Measurements from ENCODE around the gene KLF6. TPM values are rescaled to one million over a fixed set of nuclear protein-coding genes. Genes with fewer than 3 reads are reported as not detected.

The KLF6 gene
- total and polyA plus RNA-seq, 9 of the 15 experiments (the other 6 are each of a cell fraction or from before 2014, with no cell fraction given): 3.2 to 23.9 (median 8.0) TPM

GRCh38 chr10:3776796-3777571 lies 8.0 kb downstream of the KLF6 start:
- BruUV-seq (replicated peaks): no TSS peak
- H3K4me1 ChIP-seq (replicated peaks in 1 of 2; ENCODE audit: control insufficient read depth in 2 of 2, insufficient read depth in 2 of 2, low read length in 2 of 2): peaks cover 13 to 15% of the 10 kb centered on the region in 2 experiments; a peak in 4 of 5 replicates
- TF ChIP-seq CREB5 (CRISPR knock-in tag; IDR thresholded peaks at IDR 0.05) (no peak), TGIF2 (CRISPR knock-in tag; IDR thresholded peaks at IDR 0.05) (no peak), ZNF239 (CRISPR knock-in tag; IDR thresholded peaks at IDR 0.05) (no peak), MAX (CRISPR knock-in tag; IDR thresholded peaks at IDR 0.05) (no peak), ZZZ3 (IDR thresholded peaks at IDR 0.05) (no peak), RBFOX2 (IDR thresholded peaks at IDR 0.05; ENCODE audit: low read depth, low read length) (no peak), BCOR (IDR thresholded peaks at IDR 0.05) (no peak), GTF2A2 (tag; IDR thresholded peaks at IDR 0.05) (no peak), HDAC1 (IDR thresholded peaks at IDR 0.05) (peak in 1 of 2 experiments; percentile 49; a peak in 1 of 4 replicates), SMARCE1 (IDR thresholded peaks at IDR 0.05) (no peak), HMG20B (CRISPR knock-in tag; IDR thresholded peaks at IDR 0.05) (no peak), MLX (CRISPR knock-in tag; conservative IDR thresholded peaks at IDR 0.05) (no peak), XRCC3 (IDR thresholded peaks at IDR 0.05) (no peak), SPI1 (IDR thresholded peaks at IDR 0.05; ENCODE audit: borderline replicate concordance, low read depth, low read length) (0 out of 2 replicates have a peak, but pooled peaks have one; percentile 31), NR2C1 (IDR thresholded peaks at IDR 0.05) (no peak), NR2C1 (tag; IDR thresholded peaks at IDR 0.05) (no peak), TEAD4 (IDR thresholded peaks at IDR 0.05; ENCODE audit: low read length) (peak; percentile 18; the same call in 1 of the 2 replicates), TEAD4 (CRISPR knock-in tag; IDR thresholded peaks at IDR 0.05; ENCODE audit: borderline replicate concordance) (no peak), DDX20 (tag; IDR thresholded peaks at IDR 0.05; ENCODE audit: low read depth) (no peak), ZNF395 (CRISPR knock-in tag; IDR thresholded peaks at IDR 0.05) (no peak), THRAP3 (IDR thresholded peaks at IDR 0.05; ENCODE audit: borderline replicate concordance) (no peak)

More at GRCh38 chr10:3776796-3777571, 8.0 kb downstream of the KLF6 start:
- peak in 2 of 4 experiments; percentile 25 to 55 for DNase-seq (ENCODE audit: extremely low read depth in 1 of 4, low spot score in 3 of 4)
- in situ Hi-C loops (cut with MboI): no loop called here
- H3K79me2 ChIP-seq (ENCODE audit: control insufficient read depth, insufficient read depth, low read length): peaks cover 23% of the 10 kb centered on the region
- WGBS (ENCODE audit: insufficient coverage, low coverage, missing lambda C conversion rate): 39% methylated on average over 13 of the region's 13 CpGs
- H3K36me3 ChIP-seq (ENCODE audit: control insufficient read depth, insufficient read depth, low read length): peaks cover 57% of the 10 kb centered on the region
- ChIA-PET CTCF (ENCODE audit: low intra/inter-chr PET ratio) (no interaction called here), POLR2A (interaction anchor here (0.5 to 7.1 kb wide), 4 partner anchors 8 to 149 kb away, joined by 3 to 69 read pairs (median 32); partner anchors contain the start of gene KLF6)
- no peaks in the 10 kb centered on the region for H3K9me3 ChIP-seq (replicated peaks; ENCODE audit: control insufficient read depth, insufficient read depth, low read depth, low read length)
- peaks cover 26% of the 10 kb centered on the region for H4K20me1 ChIP-seq (replicated peaks; ENCODE audit: control insufficient read depth, insufficient read depth, low read length)
- intact Hi-C loops (cut with micrococcal nuclease): no loop called here
- ATAC-seq: 0 out of 3 replicates have a peak, but pooled peaks have one; percentile 18
- no peak overlapping the region for H3K27ac ChIP-seq (ENCODE audit: extremely low read depth, low read depth, low read length)
- H3K9ac ChIP-seq (ENCODE audit: insufficient read depth in 1 of 2, low read depth in 2 of 2, low read length in 2 of 2): no peak overlapping the region
- no peak overlapping the region for H2AFZ ChIP-seq (ENCODE audit: low read depth, low read length)
- no peak overlapping the region for H3K4me2 ChIP-seq (ENCODE audit: insufficient read depth, low read length)
- no peak overlapping the region for H3K4me3 ChIP-seq
- peak; percentile 79 for FAIRE-seq
- H3K9me1 ChIP-seq (ENCODE audit: control insufficient read depth, insufficient read depth, low read length): peaks cover 13% of the 10 kb centered on the region
- no peaks in the 10 kb centered on the region for H3K27me3 ChIP-seq (ENCODE audit: control insufficient read depth in 2 of 2, insufficient read depth in 2 of 2, low read length in 2 of 2)

All from K562 (cell line).